HepG2 (cell line): ENCODE measurements around the gene SLC26A3. TPM values are rescaled to one million over a fixed set of nuclear protein-coding genes. Genes with fewer than 3 reads are reported as not detected.

ENCODE experiments used
- ATAC-seq: fragments of 200-7000 bp; cut with Tn5 transposase; 3 replicates; pipeline ENCODE4 v1.9.1; 2020; ENCODE audit warnings: mild to moderate bottlenecking, moderate library complexity
- BruUV-seq: library from RNA; stranded (reverse); fragments of 400-500 nt; replicated peaks from 2 replicates; lab custom pipeline; 2021; lab: Mats Ljungman, UMichigan
- CTCF ChIA-PET: fragments of 300-600 bp; formaldehyde crosslinking; extraction: SDS; loops from one replicate; lab custom pipeline; 2021; ENCODE audit warnings: low total read pairs, inconsistent platforms, low intra/inter-chr PET ratio; lab: Yijun Ruan, JAX
- POLR2A ChIA-PET: fragments of 350-600 bp; sonication (Branson Sonifier 250); formaldehyde crosslinking; loops from one replicate; lab custom pipeline; 2020; ENCODE audit warnings: antibody characterized with exemption, inconsistent platforms; lab: Yijun Ruan, JAX
- DNase-seq: peaks from one replicate; pipeline ENCODE4 v3.0.0-alpha.2; 2015; ENCODE audit warnings: low spot score
- FAIRE-seq: peaks from 3 replicates; lab custom pipeline; 2011; peaks lifted over from hg19 to GRCh38; lab: Jason Lieb, UNC
- H2AFZ ChIP-seq: one replicate; pipeline ENCODE4 v1.6.1; 2011; ENCODE audit warnings: low read length, inconsistent platforms
- H3K27ac ChIP-seq: fragments of 300-600 bp; 3 replicates; pipeline ENCODE4 v1.8.0; 2011; ENCODE audit warnings: mixed run types, mild to moderate bottlenecking, mixed read lengths, low read length, inconsistent platforms; ENCODE audit not compliant: insufficient read depth; ENCODE audit errors: extremely low read length
- H3K27me3 ChIP-seq, 2 experiments: fragments of 200-600 bp in 1 of 2; 2 replicates in 1 of 2; 3 replicates in 1 of 2; pipeline versions ENCODE4 v1.6.0 to v1.8.0; 2011; ENCODE audit warnings: low read length in 2 of 2, mild to moderate bottlenecking in 2 of 2, moderate library complexity in 2 of 2, inconsistent platforms in 1 of 2; ENCODE audit not compliant: insufficient read depth in 2 of 2, control insufficient read depth in 1 of 2
- H3K36me3 ChIP-seq, 2 experiments: fragments of 200-600 bp in 1 of 2; replicated peaks in 1 of 2; 2 replicates in 1 of 2; 3 replicates in 1 of 2; pipeline versions ENCODE4 v1.5.1 to v1.8.0; 2011; ENCODE audit warnings: low read length in 2 of 2, inconsistent platforms in 1 of 2; ENCODE audit not compliant: insufficient read depth in 2 of 2, control insufficient read depth in 1 of 2
- H3K4me1 ChIP-seq: 2 replicates; pipeline ENCODE4 v1.5.1; 2012; ENCODE audit warnings: low read length, inconsistent platforms; ENCODE audit not compliant: insufficient read depth
- H3K4me2 ChIP-seq: 2 replicates; pipeline ENCODE4 v1.6.0; 2011; ENCODE audit warnings: low read depth, low read length, inconsistent platforms
- H3K4me3 ChIP-seq, 3 experiments: fragments of 200-600 bp in 1 of 3; sonication (generic), shearing (Covaris generic) in 1 of 3; replicated peaks in 1 of 3; 2 replicates each; pipeline ENCODE4 v1.5.1; 2011 to 2016; ENCODE audit warnings: low read length in 3 of 3, inconsistent platforms in 2 of 3, low read depth in 2 of 3, mild to moderate bottlenecking in 2 of 3, control low read depth in 1 of 3, mixed read lengths in 1 of 3; ENCODE audit not compliant: insufficient read depth in 1 of 3
- H3K79me2 ChIP-seq: one replicate; pipeline ENCODE4 v1.6.1; 2011; ENCODE audit warnings: low read length, inconsistent platforms; ENCODE audit not compliant: insufficient read depth
- H3K9ac ChIP-seq: 2 replicates; pipeline ENCODE4 v1.6.0; 2011; ENCODE audit warnings: mild to moderate bottlenecking, low read depth, low read length, inconsistent platforms; ENCODE audit not compliant: insufficient read depth
- H3K9me3 ChIP-seq: 2 replicates; pipeline ENCODE4 v1.5.1; 2012; ENCODE audit warnings: mild to moderate bottlenecking, low read length
- H4K20me1 ChIP-seq: 2 replicates; pipeline ENCODE4 v1.6.0; 2011; ENCODE audit warnings: inconsistent platforms, mild to moderate bottlenecking, low read length, moderate library complexity; ENCODE audit not compliant: insufficient read depth
- HMG20A ChIP-seq: IDR thresholded peaks from 2 replicates; pipeline ENCODE4 v1.6.1; 2016; ENCODE audit warnings: borderline replicate concordance
- HNRNPH1 ChIP-seq: fragments of 200-400 bp; formaldehyde crosslinking; optimal IDR thresholded peaks from 2 replicates; pipeline ENCODE3; 2017; ENCODE audit warnings: mild to moderate bottlenecking, low read depth, low read length
- NFKBIZ ChIP-seq: IDR thresholded peaks from 2 replicates; pipeline ENCODE4 v1.6.1; 2018; ENCODE audit warnings: missing genetic modification reagents, missing compliant biosample characterization
- SOX5 ChIP-seq: IDR thresholded peaks from 2 replicates; pipeline ENCODE4 v1.6.1; 2016; ENCODE audit warnings: borderline replicate concordance
- ZMYM3 ChIP-seq: sonication (generic); formaldehyde crosslinking; IDR thresholded peaks from 2 replicates; pipeline ENCODE4 v1.5.1; 2020; ENCODE audit warnings: mild to moderate bottlenecking, missing genetic modification reagents
- ZNF142 ChIP-seq: sonication (generic); formaldehyde crosslinking; IDR thresholded peaks from 2 replicates; pipeline ENCODE4 v1.4.0; 2020; ENCODE audit warnings: missing genetic modification reagents
- ZNF543 ChIP-seq: sonication (generic); formaldehyde crosslinking; IDR thresholded peaks from 2 replicates; pipeline ENCODE4 v1.4.0; 2020; ENCODE audit warnings: mild to moderate bottlenecking, missing genetic modification reagents
- ZNF597 ChIP-seq: sonication (generic); formaldehyde crosslinking; IDR thresholded peaks from 2 replicates; pipeline ENCODE4 v1.5.0; 2020; ENCODE audit warnings: missing genetic modification reagents
- ZNF598 ChIP-seq: sonication (generic); formaldehyde crosslinking; IDR thresholded peaks from 2 replicates; pipeline ENCODE4 v1.5.1; 2020; ENCODE audit warnings: mild to moderate bottlenecking, missing genetic modification reagents, borderline replicate concordance
- ZNF782 ChIP-seq: sonication (generic); formaldehyde crosslinking; IDR thresholded peaks from 2 replicates; pipeline ENCODE4 v1.4.0; 2020; ENCODE audit warnings: missing genetic modification reagents, mild to moderate bottlenecking, borderline replicate concordance
- WGBS: methylation state at CpG from one replicate; pipeline ENCODE4 v1.1.6; 2017; ENCODE audit warnings: low lambda C conversion rate; 5-methylcytosine and 5-hydroxymethylcytosine counted together
- in situ Hi-C: cut with HindIII; loops from 2 replicates; pipeline ENCODE4 v1.10.0; 2017; ENCODE audit warnings: low pct_unique_long_range_greater_than_20kb; ENCODE audit not compliant: extremely low pct_ligation_motif_present
- intact Hi-C: fragments of 100-400 bp; cut with micrococcal nuclease; formaldehyde crosslinking; loops from one replicate; pipeline ENCODE4 v1.10.0; 2022; ENCODE audit not compliant: unreplicated experiment
- polyA plus RNA-seq, 8 experiments: library from polyadenylated mRNA; depleted of rRNA in 3 of 8; stranded (reverse) in 7 of 8; unstranded in 1 of 8; fragments of >200 nt; fragmentation: Illumina TruSeq in 4 of 8; extraction: Trizol in 4 of 8; gene quantifications; 2 replicates each; pipeline versions ENCODE4 v1.2.1 to v1.2.3, GENCODE V29; 2011 to 2016; ENCODE audit warnings: low read depth in 4 of 8, missing spikeins in 1 of 8, mixed read lengths in 1 of 8; ENCODE audit not compliant: insufficient read depth in 1 of 8
- total RNA-seq, 5 experiments: library from RNA; depleted of rRNA; stranded (reverse); fragments of >200 nt; fragmentation: Illumina TruSeq; extraction: Trizol; gene quantifications; 2 replicates each; pipeline ENCODE4 v1.2.3, GENCODE V29; 2016; ENCODE audit warnings: low read depth in 1 of 5

SLC26A3 gene
- total and polyA plus RNA-seq, 2 of the 13 experiments (the other 11 are each of a cell fraction or from before 2014, with no cell fraction given) = 0.11 to 0.30 TPM

GRCh38 chr7:107826451-107826850 is 23.4 kb upstream of the SLC26A3 start (continued):
- TF ChIP-seq ZNF142 (no peak), HNRNPH1 (no peak), SOX5 (CRISPR knock-in tag) (no peak), HMG20A (CRISPR knock-in tag) (no peak)

GRCh38 chr7:107824858-107825257 is 21.8 kb upstream of the SLC26A3 start:
- Histone ChIP-seq H3K9me3 (no peaks in the 10 kb centered on the region), H2AFZ (no peak overlapping the region), H3K4me3 (no peak overlapping the region), H3K9ac (no peak overlapping the region), H3K36me3 (no peaks in the 10 kb centered on the region), H3K4me2 (no peak overlapping the region), H3K27ac (no peak overlapping the region), H3K79me2 (no peaks in the 10 kb centered on the region), H3K27me3 (no peaks in the 10 kb centered on the region), H4K20me1 (no peaks in the 10 kb centered on the region), H3K4me1 (no peaks in the 10 kb centered on the region)
- no peak for FAIRE-seq
- 10% methylated on average over 1 of the region's 1 CpG for WGBS
- in situ Hi-C loops (no loop called here), intact Hi-C loops (no loop called here)
- ATAC-seq = no peak
- DNase-seq = no peak
- TF ChIP-seq ZNF543 (CRISPR knock-in tag) (peak; percentile 96), ZNF782 (no peak), ZNF597 (CRISPR knock-in tag) (no peak), ZMYM3 (CRISPR knock-in tag) (no peak), ZNF598 (CRISPR knock-in tag) (no peak), NFKBIZ (no peak)
- CTCF ChIA-PET = no interaction called here
- BruUV-seq = no TSS peak
- POLR2A ChIA-PET = no interaction called here
